ENCODE data around the gene FKRP. TPM values are rescaled to one million over a fixed set of nuclear protein-coding genes. Genes with fewer than 3 reads are reported as not detected.

FKRP gene
- total RNA-seq, 4 donors from 2014 or later, result 15.7 to 20.4 (median 17.7) TPM

- no peaks in the 10 kb centered on the region for H3K9me3 ChIP-seq
- DNase-seq (ENCODE audit: low spot score in 2 of 2), result no peak
- no peak overlapping the region for H3K4me3 ChIP-seq
- 81 to 95% methylated on average over 5 to 13 of the region's 16 CpGs for WGBS, 2 donors
- TF ChIP-seq EP300 (IDR thresholded peaks at IDR 0.05), result no peak
- TF ChIP-seq POLR2A (IDR thresholded peaks at IDR 0.05), result no peak
- H3K4me1 ChIP-seq, result peaks cover 0 to 22% (median 7%) of the 10 kb centered on the region in 4 donors
- no peaks in the 10 kb centered on the region for H3K27me3 ChIP-seq
- peaks cover 3 to 86% (median 42%) of the 10 kb centered on the region in 3 donors for H3K36me3 ChIP-seq
- H3K27ac ChIP-seq, result no peak overlapping the region
These were observed 22.8 kb upstream of the FKRP start for GRCh38 chr19:46723023-46723461.

GRCh38 chr19:46723471-46723870, 22.4 kb upstream of the FKRP start:
- no peak for DNase-seq (ENCODE audit: low spot score in 2 of 2)
- Histone ChIP-seq H3K9me3 (no peaks in the 10 kb centered on the region), H3K36me3 (peaks cover 3 to 90% (median 44%) of the 10 kb centered on the region in 3 donors), H3K27me3 (no peaks in the 10 kb centered on the region), H3K27ac (no peak overlapping the region), H3K4me3 (no peak overlapping the region), H3K4me1 (peaks cover 0 to 22% (median 6%) of the 10 kb centered on the region in 4 donors)
- no peak for TF ChIP-seq POLR2A (IDR thresholded peaks at IDR 0.05)
- no peak for TF ChIP-seq CTCF (IDR thresholded peaks at IDR 0.05)
- TF ChIP-seq EP300 (IDR thresholded peaks at IDR 0.05), result no peak
- WGBS, 2 donors, result 93 to 96% methylated on average over 4 to 6 of the region's 6 CpGs

- Histone ChIP-seq H3K27ac (no peak overlapping the region), H3K36me3 (peaks cover 3 to 98% (median 48%) of the 10 kb centered on the region in 3 donors), H3K4me1 (peaks cover 0 to 30% (median 2%) of the 10 kb centered on the region in 4 donors), H3K27me3 (no peaks in the 10 kb centered on the region), H3K4me3 (no peak overlapping the region), H3K9me3 (no peaks in the 10 kb centered on the region)
- DNase-seq (ENCODE audit: low spot score in 2 of 2), result no peak
- WGBS, 2 donors, result 81% methylated on average over 20 of the region's 20 CpGs
- no peak for TF ChIP-seq EP300 (IDR thresholded peaks at IDR 0.05)
- no peak for TF ChIP-seq POLR2A (IDR thresholded peaks at IDR 0.05)
- no peak for TF ChIP-seq CTCF (IDR thresholded peaks at IDR 0.05)
These were observed 21.4 kb upstream of the FKRP start for GRCh38 chr19:46724468-46724867.

- H3K4me3 ChIP-seq, result no peak overlapping the region
- no peak overlapping the region for H3K27ac ChIP-seq
- no peak for DNase-seq (ENCODE audit: low spot score in 2 of 2)
- H3K36me3 ChIP-seq, result peaks cover 3 to 98% (median 50%) of the 10 kb centered on the region in 3 donors
- H3K4me1 ChIP-seq, result peaks cover 0 to 37% (median 0%) of the 10 kb centered on the region in 4 donors
- TF ChIP-seq CTCF (IDR thresholded peaks at IDR 0.05) (no peak), EP300 (IDR thresholded peaks at IDR 0.05) (no peak), POLR2A (IDR thresholded peaks at IDR 0.05) (no peak)
- no peaks in the 10 kb centered on the region for H3K27me3 ChIP-seq
- no peaks in the 10 kb centered on the region for H3K9me3 ChIP-seq
- WGBS, 2 donors, result 84 to 94% methylated on average over 19 to 21 of the region's 26 CpGs
These were observed 20.6 kb upstream of the FKRP start for GRCh38 chr19:46725036-46725820.

- Histone ChIP-seq H3K27ac (no peak overlapping the region), H3K4me1 (peaks cover 0 to 42% (median 0%) of the 10 kb centered on the region in 4 donors), H3K4me3 (no peak overlapping the region), H3K27me3 (no peaks in the 10 kb centered on the region), H3K36me3 (peaks cover 3 to 98% (median 46%) of the 10 kb centered on the region in 3 donors), H3K9me3 (no peaks in the 10 kb centered on the region)
- TF ChIP-seq CTCF (IDR thresholded peaks at IDR 0.05), result no peak
- TF ChIP-seq POLR2A (IDR thresholded peaks at IDR 0.05), result no peak
- TF ChIP-seq EP300 (IDR thresholded peaks at IDR 0.05), result no peak
- DNase-seq (ENCODE audit: low spot score in 2 of 2), result no peak
- 79 to 83% methylated on average over 9 of the region's 9 CpGs for WGBS, 2 donors
These were observed 19.9 kb upstream of the FKRP start for GRCh38 chr19:46725859-46726393.
